Measurements from ENCODE around the gene FILIP1L.
"Not testable (repeated sequence)": the region's sequence is repeated elsewhere in the genome, so short reads cannot be mapped to it uniquely, and the experiment has no call there.

The FILIP1L gene

DNA sequence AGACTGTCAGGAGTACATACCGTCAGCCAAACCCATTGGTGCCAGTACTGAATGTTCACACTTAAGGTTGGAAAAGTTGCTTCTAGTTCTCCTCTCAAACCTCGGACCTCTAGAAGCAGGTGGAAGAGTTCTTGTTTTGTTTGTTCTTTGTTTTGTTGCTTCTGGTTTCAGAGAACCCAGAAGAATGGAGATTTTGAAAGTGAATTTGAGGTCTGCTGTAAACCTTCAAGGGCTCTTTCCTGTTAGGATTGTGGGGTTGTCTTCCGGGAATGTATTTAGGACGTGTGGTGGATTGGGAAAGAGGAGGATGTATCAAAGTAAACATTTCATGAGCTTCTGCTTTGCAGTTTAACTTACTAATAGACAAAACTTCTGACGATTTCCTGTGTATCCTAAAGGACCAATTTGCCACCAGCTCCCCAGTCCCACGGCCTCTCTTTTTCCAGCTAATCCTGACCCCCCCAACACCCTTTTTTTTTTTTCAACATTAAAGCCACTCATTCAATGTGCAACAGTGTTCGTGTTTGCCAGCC lies 50.3 kb downstream of the FILIP1L start:
- DNase-seq (ENCODE audit: insufficient read length, low spot score) (no peak), FAIRE-seq (peak; percentile 20)
- no peak for TF ChIP-seq POLR2A (IDR thresholded peaks at IDR 0.05; ENCODE audit: low read depth, low read length)

DNA sequence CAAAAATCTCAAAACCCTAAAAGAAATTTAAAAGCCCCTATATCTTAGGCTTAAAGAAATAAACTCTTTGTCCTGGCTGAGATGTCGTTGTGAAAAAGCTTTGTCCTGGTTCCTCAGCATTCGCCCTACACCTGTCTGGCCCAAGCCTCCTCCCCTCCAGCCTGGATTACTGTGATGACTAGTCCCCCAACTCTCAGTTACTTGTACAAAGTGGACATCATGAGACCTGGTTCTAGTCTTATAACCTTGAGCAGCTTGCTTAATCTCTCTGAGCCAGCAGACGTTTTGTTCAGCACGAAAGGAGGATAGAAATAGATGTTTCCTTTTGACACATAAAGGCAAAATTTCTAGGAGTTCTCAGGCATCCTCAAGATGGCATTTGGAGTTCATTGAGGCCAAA lies 51.6 kb downstream of the FILIP1L start:
- no peak for DNase-seq (ENCODE audit: insufficient read length, low spot score)
- no peak for FAIRE-seq
- no peak for TF ChIP-seq POLR2A (IDR thresholded peaks at IDR 0.05; ENCODE audit: low read depth, low read length)

DNA sequence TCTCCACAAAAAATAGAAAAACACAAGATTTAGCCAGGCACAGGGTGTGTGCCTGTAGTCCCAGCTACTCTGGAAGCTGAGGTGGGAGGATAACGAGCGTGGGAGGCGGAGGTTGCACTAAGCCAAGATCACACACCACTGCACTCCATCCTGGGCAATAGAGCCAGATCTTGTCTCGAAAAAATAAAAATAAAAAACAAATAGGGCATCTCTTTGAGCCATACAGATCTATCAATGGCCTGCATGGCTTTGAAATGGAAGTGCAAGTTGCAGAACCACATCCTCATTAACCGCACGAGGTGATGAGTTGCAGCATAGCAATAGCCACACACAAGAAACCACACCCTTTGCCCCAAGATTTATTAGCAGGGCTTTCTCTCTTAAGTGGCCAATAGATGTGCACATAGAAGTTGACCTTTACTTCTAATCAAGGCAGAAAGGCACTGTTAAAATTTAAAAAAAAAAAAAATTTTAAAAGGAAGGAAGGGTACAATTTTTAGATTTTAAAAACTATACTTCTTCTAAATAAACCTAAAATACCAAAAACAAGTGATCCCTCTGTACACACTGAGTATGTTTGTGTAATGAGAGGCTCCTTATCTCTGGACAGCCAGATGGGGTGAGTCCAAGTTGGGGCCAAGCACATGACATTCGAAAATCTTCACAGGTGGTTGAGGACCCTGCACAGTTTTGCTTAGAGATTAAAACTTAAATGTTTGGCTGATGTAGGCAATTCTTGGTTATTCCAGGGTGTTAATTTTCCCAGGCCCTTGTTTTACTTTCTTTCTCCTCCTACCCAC lies 53.4 kb downstream of the FILIP1L start:
- FAIRE-seq (no peak), DNase-seq (ENCODE audit: insufficient read length, low spot score) (no peak)
- no peak for TF ChIP-seq POLR2A (IDR thresholded peaks at IDR 0.05; ENCODE audit: low read depth, low read length)

DNA sequence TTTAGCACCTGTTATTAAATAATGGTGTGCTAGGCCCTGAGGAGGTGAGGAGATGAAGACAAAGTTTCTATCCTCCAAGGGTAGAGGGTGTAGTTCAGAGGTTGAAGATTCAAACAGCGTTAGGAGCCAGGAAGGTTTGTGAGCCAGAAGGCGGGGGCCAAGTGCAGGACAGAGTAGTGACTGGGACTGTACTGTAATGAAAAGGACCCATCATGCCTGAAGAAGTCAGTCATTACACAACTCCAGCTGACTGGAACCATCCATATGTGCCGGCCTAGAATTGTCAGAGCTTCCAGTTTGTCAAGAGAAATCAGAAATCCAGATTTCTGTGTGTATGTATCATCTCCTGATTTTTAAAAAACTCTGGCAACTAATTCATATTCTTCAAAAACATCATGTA lies 54.8 kb downstream of the FILIP1L start:
- TF ChIP-seq POLR2A (IDR thresholded peaks at IDR 0.05; ENCODE audit: low read depth, low read length) = no peak
- DNase-seq (ENCODE audit: insufficient read length, low spot score) (no peak), FAIRE-seq (no peak)

DNA sequence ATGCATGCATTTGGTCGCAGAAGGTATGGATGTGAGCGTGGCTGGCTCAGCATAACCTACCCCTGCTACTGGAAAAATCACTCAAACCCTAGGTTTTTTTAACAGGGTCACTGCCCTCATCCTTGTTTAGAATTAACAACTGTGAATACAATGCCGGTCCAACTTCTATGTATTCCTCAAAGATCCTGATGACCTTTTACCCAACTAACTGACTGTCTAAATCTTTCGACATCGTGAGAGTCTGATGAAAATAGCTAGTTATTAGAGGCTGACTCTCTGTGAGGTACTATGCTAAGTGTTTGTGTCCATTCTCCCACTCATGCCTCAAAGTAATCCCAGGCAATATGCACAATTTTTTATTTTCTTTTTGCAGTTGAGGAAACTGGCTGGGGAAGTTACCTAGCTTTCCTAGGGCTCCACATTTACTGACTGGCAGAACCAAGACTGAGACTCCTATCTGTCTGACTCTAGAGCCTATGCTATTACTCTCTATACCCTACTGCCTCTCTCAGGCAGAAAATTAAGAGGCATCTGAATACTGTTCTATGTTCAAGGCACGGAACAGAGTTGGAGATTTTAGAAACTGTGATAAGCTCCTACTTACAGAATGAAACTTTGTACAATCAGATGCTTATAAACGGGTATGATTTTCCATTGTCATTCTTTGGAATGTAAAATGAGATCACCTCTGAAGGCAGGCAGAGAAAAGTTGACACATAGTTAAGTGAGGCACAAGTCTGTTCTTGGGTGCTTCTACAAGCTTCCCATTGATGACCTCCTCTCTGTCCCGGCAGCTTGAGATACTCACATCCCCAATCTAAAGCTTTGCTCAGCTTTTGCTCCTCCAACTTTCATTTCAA lies 56.4 kb downstream of the FILIP1L start:
- FAIRE-seq = peak; percentile 20
- no peak for DNase-seq (ENCODE audit: insufficient read length, low spot score)
- TF ChIP-seq POLR2A (IDR thresholded peaks at IDR 0.05; ENCODE audit: low read depth, low read length) = no peak

DNA sequence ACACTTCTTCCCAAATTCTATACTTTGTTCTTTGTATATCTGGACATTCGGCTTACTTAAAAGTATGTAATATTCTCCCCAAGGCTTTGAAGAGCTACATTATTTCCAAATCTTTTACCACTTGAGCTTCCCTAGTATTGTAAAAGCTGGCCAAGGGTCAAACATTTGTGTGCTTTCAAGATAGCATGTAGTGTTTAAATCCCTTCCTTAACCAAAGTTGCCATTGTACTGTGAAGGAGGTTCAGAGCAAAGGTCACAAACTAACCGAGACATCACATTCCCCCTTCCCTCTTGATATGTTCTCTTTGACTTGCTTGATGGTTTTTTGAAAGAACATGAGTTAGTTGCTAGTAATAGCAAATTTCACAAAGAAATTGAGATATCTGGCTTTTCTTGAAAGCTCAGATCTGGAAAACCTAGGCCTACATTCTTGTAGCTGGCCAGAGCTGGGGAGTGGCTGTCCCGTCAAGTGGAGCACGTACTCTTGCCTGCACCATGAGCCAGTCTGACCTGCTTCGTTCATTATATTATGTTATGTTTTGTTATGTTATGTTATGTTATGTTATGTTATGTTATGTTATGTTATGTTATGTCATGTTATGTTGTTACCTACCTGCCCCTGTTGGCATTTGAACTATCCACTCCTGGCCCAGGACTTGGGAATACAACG lies 60.2 kb downstream of the FILIP1L start:
- FAIRE-seq = peak; percentile 48
- TF ChIP-seq POLR2A (IDR thresholded peaks at IDR 0.05; ENCODE audit: low read depth, low read length) = no peak

DNA sequence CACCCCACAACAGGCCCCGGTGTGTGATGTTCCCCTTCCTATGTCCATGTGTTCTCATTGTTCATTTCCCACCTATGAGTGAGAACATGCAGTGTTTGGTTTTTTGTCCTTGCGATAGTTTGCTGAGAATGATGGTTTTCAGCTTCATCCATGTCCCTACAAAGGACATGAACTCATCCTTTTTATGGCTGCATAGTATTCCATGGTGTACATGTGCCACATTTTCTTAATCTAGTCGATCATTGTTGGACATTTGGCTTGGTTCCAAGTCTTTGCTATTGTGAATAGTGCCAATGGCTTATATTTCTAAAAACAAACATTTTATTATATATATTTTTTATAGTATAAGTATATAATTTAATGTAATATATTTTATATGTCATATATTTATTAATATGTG lies 62.8 kb downstream of the FILIP1L start:
- not testable (repeated sequence) for DNase-seq (ENCODE audit: insufficient read length, low spot score); FAIRE-seq

More for the DNA sequence above, 60.2 kb downstream of the FILIP1L start:
- no peak for DNase-seq (ENCODE audit: insufficient read length, low spot score)

DNA sequence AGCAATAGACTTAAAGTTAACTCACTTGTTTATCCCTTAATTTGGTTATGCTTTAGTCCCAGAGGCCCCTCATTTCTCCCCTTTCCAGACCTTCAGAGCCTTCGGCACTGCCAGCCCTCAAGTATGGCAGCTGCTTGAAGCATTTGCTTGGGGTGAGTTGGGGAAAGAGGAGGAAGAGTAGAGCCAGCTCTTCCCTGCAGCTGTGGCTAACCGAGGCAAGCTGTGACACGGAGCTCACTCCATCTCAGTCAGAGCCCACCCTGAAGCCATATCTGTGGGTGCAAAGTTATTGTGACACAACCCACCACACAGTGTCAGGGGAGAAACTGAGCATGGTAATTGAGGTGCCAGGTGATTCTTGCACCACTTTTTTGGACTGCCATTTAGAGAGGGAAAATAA lies 66.1 kb downstream of the FILIP1L start:
- TF ChIP-seq POLR2A (IDR thresholded peaks at IDR 0.05; ENCODE audit: low read depth, low read length) = no peak
- DNase-seq (ENCODE audit: insufficient read length, low spot score) = no peak
- FAIRE-seq = peak; percentile 76

DNA sequence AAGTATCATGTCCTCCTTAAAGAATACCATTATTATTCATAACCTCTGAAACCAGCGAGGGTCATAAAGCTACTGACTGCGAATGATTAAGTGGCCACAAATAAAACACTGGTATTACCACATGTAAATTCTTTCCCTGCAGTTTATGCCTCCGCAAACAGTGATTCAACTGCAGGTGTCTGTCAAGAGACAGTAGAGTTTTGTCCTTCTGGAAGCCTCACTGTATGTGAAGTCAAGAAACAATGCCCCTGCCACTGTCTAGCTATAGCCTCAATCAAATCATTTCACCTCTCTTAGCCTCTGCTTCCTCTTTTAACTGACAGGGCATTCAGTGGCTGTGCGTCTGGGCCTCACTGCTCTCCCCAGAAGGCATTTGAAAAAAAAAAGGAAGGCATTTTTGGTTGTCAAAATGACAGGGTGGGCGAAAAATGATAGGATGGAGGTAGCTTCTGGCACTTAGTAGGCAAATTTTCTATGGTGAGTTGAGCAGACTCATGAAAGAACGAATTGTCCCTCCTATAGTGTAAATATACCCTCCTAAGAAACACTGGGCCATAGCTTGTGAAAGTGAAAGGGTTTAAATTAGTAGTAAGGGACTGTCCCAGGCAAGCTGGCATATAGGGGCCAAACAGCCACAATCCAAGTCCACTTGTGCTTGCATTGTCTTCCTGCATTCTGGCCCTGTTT lies 66.7 kb downstream of the FILIP1L start:
- no peak for TF ChIP-seq POLR2A (IDR thresholded peaks at IDR 0.05; ENCODE audit: low read depth, low read length)
- DNase-seq (ENCODE audit: insufficient read length, low spot score) (peak; percentile 15), FAIRE-seq (peak; percentile 98)

DNA sequence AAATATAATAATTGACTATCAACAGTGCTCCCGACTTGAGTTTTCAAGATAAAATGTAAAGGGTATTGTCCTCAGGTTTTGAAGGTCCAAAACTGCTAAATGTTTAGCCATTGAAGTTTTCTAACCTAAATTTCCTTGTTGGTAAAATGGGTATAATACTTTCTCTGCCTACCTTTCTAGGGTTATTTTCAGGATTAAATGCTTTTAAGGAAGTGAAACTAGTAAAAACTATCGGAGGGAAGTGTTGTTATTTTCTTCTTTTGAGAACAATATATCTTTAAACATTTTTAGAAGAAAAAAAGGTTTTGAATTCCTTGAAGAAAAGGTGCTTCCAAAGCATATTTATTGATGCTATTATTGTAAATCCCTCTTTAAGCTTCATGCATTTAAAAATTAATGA lies 67.3 kb downstream of the FILIP1L start:
- DNase-seq (ENCODE audit: insufficient read length, low spot score) (no peak), FAIRE-seq (peak; percentile 15)
- TF ChIP-seq POLR2A (IDR thresholded peaks at IDR 0.05; ENCODE audit: low read depth, low read length) = no peak

DNA sequence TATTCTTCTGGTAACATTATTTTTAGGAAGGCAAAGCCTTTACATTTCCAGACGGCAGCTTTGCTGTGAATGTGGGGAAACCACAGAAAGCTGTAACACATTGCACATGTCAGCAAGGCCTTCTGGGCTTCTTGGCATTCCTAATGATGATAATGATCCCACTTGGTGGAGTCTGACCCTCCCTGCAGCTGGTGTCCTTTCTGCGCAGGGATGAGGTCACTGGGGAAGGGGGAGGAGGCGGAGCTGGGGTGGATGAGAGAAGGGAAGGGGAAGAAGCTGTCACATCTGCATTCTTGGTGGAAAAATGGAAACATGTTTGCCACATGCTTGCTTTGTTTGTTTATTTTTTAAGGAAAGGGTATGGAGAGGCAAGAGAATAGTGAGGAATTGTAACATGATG lies 68.6 kb downstream of the FILIP1L start:
- DNase-seq (ENCODE audit: insufficient read length, low spot score) (no peak), FAIRE-seq (peak; percentile 97)
- no peak for TF ChIP-seq POLR2A (IDR thresholded peaks at IDR 0.05; ENCODE audit: low read depth, low read length)

DNA sequence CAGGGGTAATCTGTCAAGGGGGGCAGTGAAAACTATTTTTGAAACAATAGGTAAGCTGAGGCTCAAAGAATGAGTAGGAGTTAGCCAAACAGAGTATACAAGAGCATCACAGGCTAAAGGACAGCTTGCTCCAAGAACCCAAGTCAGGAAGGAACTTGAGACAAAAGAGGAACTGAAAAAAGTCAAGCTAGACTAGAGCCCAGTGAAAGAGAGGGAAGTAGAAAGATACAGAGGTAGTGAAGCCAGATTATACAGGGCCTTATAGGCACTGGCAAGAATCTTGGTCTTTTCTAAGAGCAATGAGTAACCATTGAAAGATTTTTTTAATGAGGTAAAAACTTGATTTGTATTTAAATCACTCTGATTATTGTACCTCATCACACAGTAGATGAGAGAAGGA lies 69.9 kb downstream of the FILIP1L start:
- FAIRE-seq = no peak
- TF ChIP-seq POLR2A (IDR thresholded peaks at IDR 0.05; ENCODE audit: low read depth, low read length) = no peak
- no peak for DNase-seq (ENCODE audit: insufficient read length, low spot score)

DNA sequence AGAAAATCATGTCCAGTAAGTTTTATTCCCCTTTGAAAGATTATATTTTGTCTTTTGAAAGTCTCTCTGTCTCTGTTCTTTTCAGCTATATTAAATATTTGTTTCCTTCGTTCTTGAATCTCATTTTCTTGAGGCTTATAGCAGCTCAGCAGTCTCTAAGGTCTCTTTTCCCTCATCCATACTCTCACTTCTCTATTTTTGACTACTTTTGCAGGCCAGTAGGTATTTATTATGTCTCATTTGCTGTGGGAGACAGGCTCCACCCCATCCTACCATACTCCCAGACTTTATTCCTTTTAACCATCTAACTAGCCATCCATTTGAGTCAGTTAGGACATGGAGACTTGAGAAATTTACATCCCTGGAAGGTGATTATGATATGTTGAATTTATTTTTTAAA lies 71.0 kb downstream of the FILIP1L start:
- DNase-seq (ENCODE audit: insufficient read length, low spot score) = no peak
- FAIRE-seq = no peak
- no peak for TF ChIP-seq POLR2A (IDR thresholded peaks at IDR 0.05; ENCODE audit: low read depth, low read length)

All from H54 (cell line).